ENCODE measurements around the gene ACAA2. TPM values are rescaled to one million over a fixed set of nuclear protein-coding genes. Genes with fewer than 3 reads are reported as not detected.

ACAA2 gene
- polyA plus RNA-seq, 1 of the 3 experiments (the other 2 are of a cell fraction): 34.9 TPM

DNA sequence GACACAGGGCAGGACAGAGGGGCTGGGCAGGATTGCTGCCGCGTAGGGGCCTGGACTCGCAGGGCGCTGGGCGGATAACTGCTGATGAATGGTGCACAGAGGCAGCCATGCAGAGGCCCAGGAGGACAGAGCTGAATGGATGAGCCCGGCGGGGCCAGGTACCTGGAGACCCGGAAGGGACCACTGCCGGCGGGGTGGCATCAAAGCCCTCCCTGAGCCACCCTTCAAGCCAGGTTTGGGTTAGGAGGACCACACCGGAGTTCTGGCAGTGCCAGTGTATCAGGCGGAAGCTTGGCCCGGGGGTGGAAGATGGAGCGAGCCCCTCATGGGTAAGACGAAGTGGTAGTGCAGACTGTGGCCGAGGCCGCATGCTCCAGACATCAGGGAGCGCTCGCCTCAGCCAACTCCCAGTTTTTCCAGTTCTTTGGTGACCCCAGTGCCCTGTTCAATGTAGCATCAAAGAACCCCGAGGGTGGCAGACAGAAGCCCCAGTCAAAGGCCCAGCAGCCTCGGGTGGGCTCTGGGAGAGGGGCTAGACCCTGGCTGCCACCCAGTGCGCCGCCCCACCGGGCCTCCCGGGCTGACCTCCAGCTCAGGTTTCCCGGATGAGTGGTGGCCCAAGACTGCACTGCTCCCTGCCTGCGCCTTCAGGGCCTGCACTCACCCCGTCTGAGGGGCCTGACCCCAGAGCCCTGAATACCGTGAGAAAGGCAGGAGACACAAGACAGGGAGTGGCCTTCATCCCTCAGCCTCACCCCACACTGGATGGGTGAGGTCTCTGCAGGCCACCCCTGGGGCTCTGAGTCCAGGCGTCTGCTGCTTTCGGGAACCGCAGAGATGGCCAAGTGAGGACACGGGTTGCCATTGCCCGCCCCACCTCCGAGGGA is 50.9 kb downstream of the ACAA2 start:
- CTCF ChIA-PET: no interaction called here
- 90% methylated on average over 19 of the region's 35 CpGs for WGBS (ENCODE audit: low lambda C conversion rate)
- Histone ChIP-seq H3K79me2 (ENCODE audit: insufficient read depth) (no peaks in the 10 kb centered on the region), H3K9me3 (no peaks in the 10 kb centered on the region), H3K9me2 (no peaks in the 10 kb centered on the region), H3F3A (replicated peaks; ENCODE audit: insufficient read depth) (peaks cover 4% of the 10 kb centered on the region), H3K27me3 (ENCODE audit: insufficient read depth) (no peaks in the 10 kb centered on the region), H3K27ac (ENCODE audit: low read depth in 2 of 2, low read length in 1 of 2) (no peak overlapping the region), H3K4me3 (ENCODE audit: low read depth in 2 of 2, low read length in 1 of 2) (no peak overlapping the region), H3K36me3 (replicated peaks in 1 of 2; ENCODE audit: control insufficient read depth in 1 of 2, insufficient read depth in 2 of 2, low read length in 1 of 2) (no peaks in the 10 kb centered on the region), H4K20me1 (ENCODE audit: insufficient read depth) (no peaks in the 10 kb centered on the region), H2AFZ (ENCODE audit: low read depth) (no peak overlapping the region), H3K9ac (no peak overlapping the region), H3K4me1 (ENCODE audit: control insufficient read depth in 1 of 2, insufficient read depth in 2 of 2, low read depth in 1 of 2, low read length in 1 of 2) (0 out of 4 replicates have a peak, but pooled peaks cover 0 to 5% of the 10 kb centered on the region in 2 experiments), H3K4me2 (no peak overlapping the region)
- no peak for DNase-seq
- POLR2A ChIA-PET: no interaction called here
- TF ChIP-seq RFX5 (IDR thresholded peaks at IDR 0.05; ENCODE audit: low read length): no peak
- TF ChIP-seq TEAD4 (IDR thresholded peaks at IDR 0.05; ENCODE audit: borderline replicate concordance, insufficient read depth): no peak
- TF ChIP-seq SIN3A (IDR thresholded peaks at IDR 0.05; ENCODE audit: borderline replicate concordance, low read depth, low read length): no peak
- TF ChIP-seq FOXJ3 (CRISPR knock-in tag; IDR thresholded peaks at IDR 0.05): no peak
- TF ChIP-seq, protein P1, sequence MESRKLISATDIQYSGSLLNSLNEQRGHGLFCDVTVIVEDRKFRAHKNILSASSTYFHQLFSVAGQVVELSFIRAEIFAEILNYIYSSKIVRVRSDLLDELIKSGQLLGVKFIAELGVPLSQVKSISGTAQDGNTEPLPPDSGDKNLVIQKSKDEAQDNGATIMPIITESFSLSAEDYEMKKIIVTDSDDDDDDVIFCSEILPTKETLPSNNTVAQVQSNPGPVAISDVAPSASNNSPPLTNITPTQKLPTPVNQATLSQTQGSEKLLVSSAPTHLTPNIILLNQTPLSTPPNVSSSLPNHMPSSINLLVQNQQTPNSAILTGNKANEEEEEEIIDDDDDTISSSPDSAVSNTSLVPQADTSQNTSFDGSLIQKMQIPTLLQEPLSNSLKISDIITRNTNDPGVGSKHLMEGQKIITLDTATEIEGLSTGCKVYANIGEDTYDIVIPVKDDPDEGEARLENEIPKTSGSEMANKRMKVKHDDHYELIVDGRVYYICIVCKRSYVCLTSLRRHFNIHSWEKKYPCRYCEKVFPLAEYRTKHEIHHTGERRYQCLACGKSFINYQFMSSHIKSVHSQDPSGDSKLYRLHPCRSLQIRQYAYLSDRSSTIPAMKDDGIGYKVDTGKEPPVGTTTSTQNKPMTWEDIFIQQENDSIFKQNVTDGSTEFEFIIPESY (IDR thresholded peaks at IDR 0.05; ENCODE audit: borderline replicate concordance, low read depth): no peak
- no peak for TF ChIP-seq GABPA (IDR thresholded peaks at IDR 0.05; ENCODE audit: low read depth)

DNA sequence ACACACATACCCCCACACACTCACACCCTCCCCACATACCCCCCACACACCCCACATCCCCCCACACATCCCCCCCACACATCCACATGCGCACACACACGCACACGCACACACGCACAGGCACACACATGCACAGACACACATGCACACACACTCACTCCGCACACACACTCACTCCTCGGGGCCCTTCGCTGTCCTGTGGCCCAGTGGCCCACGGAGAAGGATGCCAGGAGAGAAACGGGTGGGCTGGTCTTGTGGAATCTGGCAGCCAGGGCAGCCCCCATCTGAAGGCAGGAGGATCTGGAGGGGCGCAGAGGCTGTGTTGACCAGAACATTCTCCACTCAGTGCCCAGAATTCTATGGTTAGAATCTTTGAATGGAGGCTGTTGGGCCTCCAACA is 51.6 kb downstream of the ACAA2 start:
- no peak for DNase-seq
- H4K20me1 ChIP-seq (ENCODE audit: insufficient read depth): no peaks in the 10 kb centered on the region
- H3K4me3 ChIP-seq (ENCODE audit: low read depth in 2 of 2, low read length in 1 of 2): no peak overlapping the region
- H3K9ac ChIP-seq: no peak overlapping the region
- H3K9me3 ChIP-seq: no peaks in the 10 kb centered on the region
- no peaks in the 10 kb centered on the region for H3K36me3 ChIP-seq (replicated peaks in 1 of 2; ENCODE audit: control insufficient read depth in 1 of 2, insufficient read depth in 2 of 2, low read length in 1 of 2)
- no peak overlapping the region for H3K4me2 ChIP-seq
- H3K79me2 ChIP-seq (ENCODE audit: insufficient read depth): no peaks in the 10 kb centered on the region
- peaks cover 4% of the 10 kb centered on the region for H3F3A ChIP-seq (replicated peaks; ENCODE audit: insufficient read depth)
- POLR2A ChIA-PET: no interaction called here
- H3K9me2 ChIP-seq: no peaks in the 10 kb centered on the region
- no peak overlapping the region for H3K27ac ChIP-seq (ENCODE audit: low read depth in 2 of 2, low read length in 1 of 2)
- no peaks in the 10 kb centered on the region for H3K27me3 ChIP-seq (ENCODE audit: insufficient read depth)
- WGBS (ENCODE audit: low lambda C conversion rate): 85% methylated on average over 9 of the region's 10 CpGs
- CTCF ChIA-PET: no interaction called here
- 0 out of 4 replicates have a peak, but pooled peaks cover 0 to 5% of the 10 kb centered on the region in 2 experiments for H3K4me1 ChIP-seq (ENCODE audit: control insufficient read depth in 1 of 2, insufficient read depth in 2 of 2, low read depth in 1 of 2, low read length in 1 of 2)
- no peak overlapping the region for H2AFZ ChIP-seq (ENCODE audit: low read depth)
- TF ChIP-seq TEAD4 (IDR thresholded peaks at IDR 0.05; ENCODE audit: borderline replicate concordance, insufficient read depth): no peak
- TF ChIP-seq NRF1 (IDR thresholded peaks at IDR 0.05; ENCODE audit: low read depth, low read length): no peak
- no peak for TF ChIP-seq TAF1 (IDR thresholded peaks at IDR 0.05; ENCODE audit: borderline replicate concordance, low read depth, low read length)
- TF ChIP-seq MEF2A (IDR thresholded peaks at IDR 0.05; ENCODE audit: borderline replicate concordance, low read depth): no peak
- no peak for TF ChIP-seq ELF1 (IDR thresholded peaks at IDR 0.05)
- no peak for TF ChIP-seq GATA2 (CRISPR knock-in tag; IDR thresholded peaks at IDR 0.05)
- TF ChIP-seq, protein P2, sequence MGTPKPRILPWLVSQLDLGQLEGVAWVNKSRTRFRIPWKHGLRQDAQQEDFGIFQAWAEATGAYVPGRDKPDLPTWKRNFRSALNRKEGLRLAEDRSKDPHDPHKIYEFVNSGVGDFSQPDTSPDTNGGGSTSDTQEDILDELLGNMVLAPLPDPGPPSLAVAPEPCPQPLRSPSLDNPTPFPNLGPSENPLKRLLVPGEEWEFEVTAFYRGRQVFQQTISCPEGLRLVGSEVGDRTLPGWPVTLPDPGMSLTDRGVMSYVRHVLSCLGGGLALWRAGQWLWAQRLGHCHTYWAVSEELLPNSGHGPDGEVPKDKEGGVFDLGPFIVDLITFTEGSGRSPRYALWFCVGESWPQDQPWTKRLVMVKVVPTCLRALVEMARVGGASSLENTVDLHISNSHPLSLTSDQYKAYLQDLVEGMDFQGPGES (IDR thresholded peaks at IDR 0.05; ENCODE audit: low read depth, low read length): no peak
- TF ChIP-seq, protein P3, sequence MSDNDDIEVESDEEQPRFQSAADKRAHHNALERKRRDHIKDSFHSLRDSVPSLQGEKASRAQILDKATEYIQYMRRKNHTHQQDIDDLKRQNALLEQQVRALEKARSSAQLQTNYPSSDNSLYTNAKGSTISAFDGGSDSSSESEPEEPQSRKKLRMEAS (IDR thresholded peaks at IDR 0.05; ENCODE audit: low read depth): no peak
- no peak for TF ChIP-seq RAD21 (IDR thresholded peaks at IDR 0.05; ENCODE audit: low read length)
- TF ChIP-seq, protein P4, sequence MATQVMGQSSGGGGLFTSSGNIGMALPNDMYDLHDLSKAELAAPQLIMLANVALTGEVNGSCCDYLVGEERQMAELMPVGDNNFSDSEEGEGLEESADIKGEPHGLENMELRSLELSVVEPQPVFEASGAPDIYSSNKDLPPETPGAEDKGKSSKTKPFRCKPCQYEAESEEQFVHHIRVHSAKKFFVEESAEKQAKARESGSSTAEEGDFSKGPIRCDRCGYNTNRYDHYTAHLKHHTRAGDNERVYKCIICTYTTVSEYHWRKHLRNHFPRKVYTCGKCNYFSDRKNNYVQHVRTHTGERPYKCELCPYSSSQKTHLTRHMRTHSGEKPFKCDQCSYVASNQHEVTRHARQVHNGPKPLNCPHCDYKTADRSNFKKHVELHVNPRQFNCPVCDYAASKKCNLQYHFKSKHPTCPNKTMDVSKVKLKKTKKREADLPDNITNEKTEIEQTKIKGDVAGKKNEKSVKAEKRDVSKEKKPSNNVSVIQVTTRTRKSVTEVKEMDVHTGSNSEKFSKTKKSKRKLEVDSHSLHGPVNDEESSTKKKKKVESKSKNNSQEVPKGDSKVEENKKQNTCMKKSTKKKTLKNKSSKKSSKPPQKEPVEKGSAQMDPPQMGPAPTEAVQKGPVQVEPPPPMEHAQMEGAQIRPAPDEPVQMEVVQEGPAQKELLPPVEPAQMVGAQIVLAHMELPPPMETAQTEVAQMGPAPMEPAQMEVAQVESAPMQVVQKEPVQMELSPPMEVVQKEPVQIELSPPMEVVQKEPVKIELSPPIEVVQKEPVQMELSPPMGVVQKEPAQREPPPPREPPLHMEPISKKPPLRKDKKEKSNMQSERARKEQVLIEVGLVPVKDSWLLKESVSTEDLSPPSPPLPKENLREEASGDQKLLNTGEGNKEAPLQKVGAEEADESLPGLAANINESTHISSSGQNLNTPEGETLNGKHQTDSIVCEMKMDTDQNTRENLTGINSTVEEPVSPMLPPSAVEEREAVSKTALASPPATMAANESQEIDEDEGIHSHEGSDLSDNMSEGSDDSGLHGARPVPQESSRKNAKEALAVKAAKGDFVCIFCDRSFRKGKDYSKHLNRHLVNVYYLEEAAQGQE (IDR thresholded peaks at IDR 0.05; ENCODE audit: low read depth, low read length): no peak
- TF ChIP-seq, protein P5, sequence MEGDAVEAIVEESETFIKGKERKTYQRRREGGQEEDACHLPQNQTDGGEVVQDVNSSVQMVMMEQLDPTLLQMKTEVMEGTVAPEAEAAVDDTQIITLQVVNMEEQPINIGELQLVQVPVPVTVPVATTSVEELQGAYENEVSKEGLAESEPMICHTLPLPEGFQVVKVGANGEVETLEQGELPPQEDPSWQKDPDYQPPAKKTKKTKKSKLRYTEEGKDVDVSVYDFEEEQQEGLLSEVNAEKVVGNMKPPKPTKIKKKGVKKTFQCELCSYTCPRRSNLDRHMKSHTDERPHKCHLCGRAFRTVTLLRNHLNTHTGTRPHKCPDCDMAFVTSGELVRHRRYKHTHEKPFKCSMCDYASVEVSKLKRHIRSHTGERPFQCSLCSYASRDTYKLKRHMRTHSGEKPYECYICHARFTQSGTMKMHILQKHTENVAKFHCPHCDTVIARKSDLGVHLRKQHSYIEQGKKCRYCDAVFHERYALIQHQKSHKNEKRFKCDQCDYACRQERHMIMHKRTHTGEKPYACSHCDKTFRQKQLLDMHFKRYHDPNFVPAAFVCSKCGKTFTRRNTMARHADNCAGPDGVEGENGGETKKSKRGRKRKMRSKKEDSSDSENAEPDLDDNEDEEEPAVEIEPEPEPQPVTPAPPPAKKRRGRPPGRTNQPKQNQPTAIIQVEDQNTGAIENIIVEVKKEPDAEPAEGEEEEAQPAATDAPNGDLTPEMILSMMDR (IDR thresholded peaks at IDR 0.05): no peak
- TF ChIP-seq EP300 (IDR thresholded peaks at IDR 0.05; ENCODE audit: borderline replicate concordance in 1 of 2, low read depth in 1 of 2, low read length in 1 of 2): no peak
- no peak for TF ChIP-seq JUND (IDR thresholded peaks at IDR 0.05)
- no peak for TF ChIP-seq SIN3A (IDR thresholded peaks at IDR 0.05; ENCODE audit: borderline replicate concordance, low read depth, low read length)

Data from SK-N-SH (cell line).